CD4-positive, CD25-positive, alpha-beta regulatory T cell (primary cell): ENCODE measurements around the gene LENEP. TPM values are rescaled to one million over a fixed set of nuclear protein-coding genes. Genes with fewer than 3 reads are reported as not detected.

ENCODE experiments used
- ATAC-seq, 2 donors: fragments of 150-1000 bp; cut with Tn5 transposase; one replicate each; pipeline ENCODE4 v1.10.0; 2021; ENCODE audit warnings: low read depth in 2 of 2, moderate number of reproducible peaks in 2 of 2, moderate library complexity in 1 of 2
- DNase-seq, 3 donors: peaks; one replicate each; pipeline versions ENCODE4 v3.0.0 to v3.0.0-alpha.2; 2012 to 2022; ENCODE audit warnings: mixed read lengths in 1 of 3
- H3K27ac ChIP-seq: one replicate; pipeline ENCODE4 v1.7.0; 2013; ENCODE audit warnings: mild to moderate bottlenecking, low read length; ENCODE audit not compliant: insufficient read depth, poor library complexity, severe bottlenecking
- H3K27me3 ChIP-seq: one replicate; pipeline ENCODE4 v1.7.0; 2013; ENCODE audit warnings: low read length; ENCODE audit not compliant: control insufficient read depth, insufficient read depth
- H3K36me3 ChIP-seq: one replicate; pipeline ENCODE4 v1.7.0; 2013; ENCODE audit warnings: mild to moderate bottlenecking, low read length, moderate library complexity; ENCODE audit not compliant: control insufficient read depth, insufficient read depth
- H3K4me1 ChIP-seq: 2 replicates; pipeline ENCODE4 v1.7.0; 2013; ENCODE audit warnings: mild to moderate bottlenecking, low read length; ENCODE audit not compliant: insufficient read depth, control insufficient read depth, poor library complexity, severe bottlenecking
- H3K4me3 ChIP-seq: one replicate; pipeline ENCODE4 v1.7.0; 2013; ENCODE audit warnings: low read depth, mild to moderate bottlenecking, low read length, moderate library complexity
- H3K9me3 ChIP-seq, 2 experiments: 1 replicate in 1 of 2; 2 replicates in 1 of 2; pipeline ENCODE4 v1.7.0; 2013; ENCODE audit warnings: low read length in 2 of 2, mild to moderate bottlenecking in 1 of 2, moderate library complexity in 1 of 2; ENCODE audit not compliant: control insufficient read depth in 2 of 2
- H3K27ac Mint-ChIP-seq, 3 donors: one replicate each; pipeline ENCODE4 v1.8.0; 2020 to 2022; ENCODE audit warnings: mild to moderate bottlenecking in 3 of 3, mixed read lengths in 3 of 3, moderate library complexity in 2 of 3
- H3K27me3 Mint-ChIP-seq: one replicate; pipeline ENCODE4 v1.8.0; 2022; ENCODE audit warnings: mild to moderate bottlenecking, mixed read lengths
- H3K36me3 Mint-ChIP-seq: one replicate; pipeline ENCODE4 v1.8.0; 2020; ENCODE audit warnings: mixed read lengths
- H3K4me1 Mint-ChIP-seq, 4 donors: one replicate each; pipeline ENCODE4 v1.8.0; 2020 to 2022; ENCODE audit warnings: mixed read lengths in 4 of 4, mild to moderate bottlenecking in 1 of 4
- H3K4me3 Mint-ChIP-seq, 4 donors: one replicate each; pipeline ENCODE4 v1.8.0; 2020 to 2022; ENCODE audit warnings: mild to moderate bottlenecking in 4 of 4, mixed read lengths in 4 of 4, moderate library complexity in 3 of 4
- H3K9me3 Mint-ChIP-seq, 7 donors: one replicate each; pipeline ENCODE4 v1.8.0; 2020 to 2022; ENCODE audit warnings: mixed read lengths in 7 of 7, mild to moderate bottlenecking in 3 of 7, moderate library complexity in 2 of 7
- polyA plus RNA-seq, 4 donors: library from polyadenylated mRNA; unstranded; fragments of 300-500 nt; fragmentation: Illumina TruSeq; gene quantifications; one replicate each; pipeline ENCODE4 v1.2.3, GENCODE V29; 2021
- total RNA-seq: library from RNA; stranded (reverse); gene quantifications from one replicate; pipeline ENCODE4 v1.2.3, GENCODE V29; 2022

LENEP gene
- total and polyA plus RNA-seq, 5 donors from 2014 or later = not detected

- Mint-ChIP-seq H3K9me3 (no peaks in the 10 kb centered on the region), H3K27me3 (peaks cover 2% of the 10 kb centered on the region), H3K4me3 (no peak overlapping the region), H3K4me1 (peaks cover 2 to 10% (median 4%) of the 10 kb centered on the region in 4 donors), H3K36me3 (no peaks in the 10 kb centered on the region), H3K27ac (no peak overlapping the region)
- no peaks in the 10 kb centered on the region for H3K4me1 ChIP-seq
- H3K27ac ChIP-seq = no peak overlapping the region
- ATAC-seq = no peak
- H3K27me3 ChIP-seq = peaks cover 3% of the 10 kb centered on the region
- H3K9me3 ChIP-seq = no peaks in the 10 kb centered on the region
- H3K36me3 ChIP-seq = no peaks in the 10 kb centered on the region
- no peak for DNase-seq
- H3K4me3 ChIP-seq = no peak overlapping the region
These were observed 49.4 kb downstream of the LENEP start for GRCh38 chr1:155042789-155043188.

- no peaks in the 10 kb centered on the region for H3K9me3 Mint-ChIP-seq
- Histone ChIP-seq H3K9me3 (no peaks in the 10 kb centered on the region), H3K27ac (no peak overlapping the region), H3K4me1 (no peaks in the 10 kb centered on the region), H3K27me3 (no peaks in the 10 kb centered on the region), H3K4me3 (no peak overlapping the region), H3K36me3 (no peaks in the 10 kb centered on the region)
- DNase-seq (no peak), ATAC-seq (no peak)
- H3K27me3 Mint-ChIP-seq = no peaks in the 10 kb centered on the region
- no peak overlapping the region for H3K27ac Mint-ChIP-seq
- no peaks in the 10 kb centered on the region for H3K36me3 Mint-ChIP-seq
- H3K4me1 Mint-ChIP-seq = peaks cover 2 to 10% (median 4%) of the 10 kb centered on the region in 4 donors
- H3K4me3 Mint-ChIP-seq = no peak overlapping the region
These were observed 49.9 kb downstream of the LENEP start for GRCh38 chr1:155043301-155043702.

GRCh38 chr1:155043793-155044192, 50.4 kb downstream of the LENEP start:
- Mint-ChIP-seq H3K27me3 (no peaks in the 10 kb centered on the region), H3K9me3 (no peaks in the 10 kb centered on the region), H3K36me3 (no peaks in the 10 kb centered on the region), H3K4me3 (no peak overlapping the region), H3K27ac (no peak overlapping the region), H3K4me1 (peaks cover 4 to 10% (median 5%) of the 10 kb centered on the region in 4 donors)
- no peaks in the 10 kb centered on the region for H3K36me3 ChIP-seq
- H3K9me3 ChIP-seq = no peaks in the 10 kb centered on the region
- H3K27ac ChIP-seq = no peak overlapping the region
- no peaks in the 10 kb centered on the region for H3K4me1 ChIP-seq
- H3K4me3 ChIP-seq = no peak overlapping the region
- H3K27me3 ChIP-seq = no peaks in the 10 kb centered on the region
- DNase-seq (no peak), ATAC-seq (no peak)

Other genes with a start within 250 kb of the LENEP start
- 0.30 TPM for gene KCNN3, start 123.3 kb upstream of the LENEP start, total RNA-seq
- not detected for gene KCNN3, start 123.3 kb upstream of the LENEP start, polyA plus RNA-seq
- gene PMVK, start 56.9 kb upstream of the LENEP start, total RNA-seq = 19.1 TPM
- gene PMVK, start 56.9 kb upstream of the LENEP start, polyA plus RNA-seq = 10 to 100 TPM; 49.3 to 76.9 (median 65.5) TPM
- gene PBXIP1, start 37.5 kb upstream of the LENEP start, total RNA-seq = 774 TPM
- gene PBXIP1, start 37.5 kb upstream of the LENEP start, polyA plus RNA-seq = 100 to 1,000 TPM; 349 to 464 (median 399) TPM
- gene PYGO2, start 31.8 kb upstream of the LENEP start, total RNA-seq = 41.9 TPM
- gene PYGO2, start 31.8 kb upstream of the LENEP start, polyA plus RNA-seq = 10 to 100 TPM; 30.2 to 47.3 (median 46.9) TPM
- 71.3 TPM for gene SHC1, start 22.8 kb upstream of the LENEP start, total RNA-seq
- gene SHC1, start 22.8 kb upstream of the LENEP start, polyA plus RNA-seq = 10 to 100 TPM; 27.0 to 40.3 (median 30.3) TPM
- 8.5 TPM for gene CKS1B, start 18.9 kb upstream of the LENEP start, total RNA-seq
- gene CKS1B, start 18.9 kb upstream of the LENEP start, polyA plus RNA-seq = 10 to 100 TPM; 51.3 to 60.0 (median 56.4) TPM
- 39.1 TPM for gene FLAD1, start 10.2 kb upstream of the LENEP start, total RNA-seq
- gene FLAD1, start 10.2 kb upstream of the LENEP start, polyA plus RNA-seq = 10 to 100 TPM; 41.0 to 60.3 (median 44.0) TPM
- 68.0 TPM for gene ZBTB7B, start 9.2 kb downstream of the LENEP start, total RNA-seq
- 1 to 10 TPM; 3.7 to 6.5 (median 5.3) TPM for gene ZBTB7B, start 9.2 kb downstream of the LENEP start, polyA plus RNA-seq
- 1.4 TPM for gene DCST2, start 40.2 kb downstream of the LENEP start, total RNA-seq
- gene DCST2, start 40.2 kb downstream of the LENEP start, polyA plus RNA-seq = not detected
- 0.32 TPM for gene DCST1, start 40.2 kb downstream of the LENEP start, total RNA-seq
- not detected for gene DCST1, start 40.2 kb downstream of the LENEP start, polyA plus RNA-seq
- gene ADAM15, start 57.7 kb downstream of the LENEP start, total RNA-seq = 31.5 TPM
- 10 to 100 TPM in 3 of 4 donors, 1 to 10 TPM in 1; 9.8 to 24.7 (median 17.2) TPM for gene ADAM15, start 57.7 kb downstream of the LENEP start, polyA plus RNA-seq
- gene EFNA4, start 70.2 kb downstream of the LENEP start, total RNA-seq = 6.1 TPM
- gene EFNA4, start 70.2 kb downstream of the LENEP start, polyA plus RNA-seq = 1 to 10 TPM; 2.5 to 5.9 (median 4.2) TPM
- 0.52 TPM for gene EFNA3, start 85.3 kb downstream of the LENEP start, total RNA-seq
- 1 to 10 TPM in 1 of 4 donors, under 1 TPM in 3; 0.42 to 1.2 (median 0.69) TPM for gene EFNA3, start 85.3 kb downstream of the LENEP start, polyA plus RNA-seq
- 0.30 TPM for gene EFNA1, start 134.3 kb downstream of the LENEP start, total RNA-seq
- gene EFNA1, start 134.3 kb downstream of the LENEP start, polyA plus RNA-seq = 1 to 10 TPM; 1.4 to 6.8 (median 3.3) TPM
- 24.1 TPM for gene SLC50A1, start 142.3 kb downstream of the LENEP start, total RNA-seq
- 10 to 100 TPM; 45.1 to 59.3 (median 46.0) TPM for gene SLC50A1, start 142.3 kb downstream of the LENEP start, polyA plus RNA-seq
- gene DPM3, start 146.9 kb downstream of the LENEP start, total RNA-seq = 28.1 TPM
- 100 to 1,000 TPM in 3 of 4 donors, 10 to 100 TPM in 1; 98.3 to 116 (median 101) TPM for gene DPM3, start 146.9 kb downstream of the LENEP start, polyA plus RNA-seq
- gene KRTCAP2, start 179.7 kb downstream of the LENEP start, total RNA-seq = 122 TPM
- 100 to 1,000 TPM; 468 to 537 (median 507) TPM for gene KRTCAP2, start 179.7 kb downstream of the LENEP start, polyA plus RNA-seq
- 6.1 TPM for gene TRIM46, start 180.3 kb downstream of the LENEP start, total RNA-seq
- 1 to 10 TPM in 2 of 4 donors, under 1 TPM in 2; 0.44 to 1.6 (median 0.78) TPM for gene TRIM46, start 180.3 kb downstream of the LENEP start, polyA plus RNA-seq
- 18.4 TPM for gene THBS3, start 214.3 kb downstream of the LENEP start, total RNA-seq
- 1 to 10 TPM; 2.7 to 4.1 (median 3.7) TPM for gene THBS3, start 214.3 kb downstream of the LENEP start, polyA plus RNA-seq
- gene MTX1, start 215.1 kb downstream of the LENEP start, total RNA-seq = 18.4 TPM
- gene MTX1, start 215.1 kb downstream of the LENEP start, polyA plus RNA-seq = 10 to 100 TPM; 44.3 to 52.2 (median 49.0) TPM